Astrocyte of the cerebellum (primary cell): ENCODE results near the gene TMEM50B.
"Not testable (repeated sequence)": the region's sequence is repeated elsewhere in the genome, so short reads cannot be mapped to it uniquely, and the experiment has no call there.

Source experiments
- DNase-seq: peaks from one replicate; pipeline ENCODE4 v3.0.0-alpha.2; 2011; ENCODE audit warnings: low read depth
- H3K4me3 ChIP-seq: 2 replicates; pipeline ENCODE4 v1.5.1; 2011; ENCODE audit warnings: mild to moderate bottlenecking, low read depth, low read length, moderate library complexity
- in situ Hi-C: cut with HindIII; loops from 2 replicates; pipeline ENCODE4 v1.10.0; 2017; ENCODE audit warnings: low sequenced_read_pairs
- TF ChIP-seq, protein P1 (sequence below): IDR thresholded peaks from 2 replicates; pipeline ENCODE4 v1.5.1; 2012; ENCODE audit warnings: low read length, low read depth, moderate library complexity, mild to moderate bottlenecking; ENCODE audit errors: missing control alignments

Gene TMEM50B

DNA sequence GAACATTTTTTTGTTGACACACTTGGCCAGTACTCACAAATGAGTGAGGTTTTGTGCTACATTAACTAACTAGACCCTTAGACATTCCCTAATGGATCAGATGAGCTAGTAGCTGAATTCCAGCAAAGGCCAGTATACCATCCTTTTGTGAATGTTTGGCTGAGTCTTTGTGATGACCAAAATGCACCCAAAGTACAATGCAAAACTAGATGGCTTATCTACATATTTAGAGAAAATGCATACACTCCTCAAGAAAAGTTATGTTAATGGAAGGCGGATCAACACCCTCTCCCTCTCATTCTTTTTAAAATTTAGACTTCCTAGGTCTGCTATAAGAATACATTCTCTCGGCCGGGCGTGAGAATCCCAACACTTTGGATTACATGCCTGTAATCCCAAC, 31.9 kb upstream of the TMEM50B start:
- no peak overlapping the region for H3K4me3 ChIP-seq
- in situ Hi-C loops, result no loop called here
- DNase-seq, result no peak
- TF ChIP-seq, protein P1, sequence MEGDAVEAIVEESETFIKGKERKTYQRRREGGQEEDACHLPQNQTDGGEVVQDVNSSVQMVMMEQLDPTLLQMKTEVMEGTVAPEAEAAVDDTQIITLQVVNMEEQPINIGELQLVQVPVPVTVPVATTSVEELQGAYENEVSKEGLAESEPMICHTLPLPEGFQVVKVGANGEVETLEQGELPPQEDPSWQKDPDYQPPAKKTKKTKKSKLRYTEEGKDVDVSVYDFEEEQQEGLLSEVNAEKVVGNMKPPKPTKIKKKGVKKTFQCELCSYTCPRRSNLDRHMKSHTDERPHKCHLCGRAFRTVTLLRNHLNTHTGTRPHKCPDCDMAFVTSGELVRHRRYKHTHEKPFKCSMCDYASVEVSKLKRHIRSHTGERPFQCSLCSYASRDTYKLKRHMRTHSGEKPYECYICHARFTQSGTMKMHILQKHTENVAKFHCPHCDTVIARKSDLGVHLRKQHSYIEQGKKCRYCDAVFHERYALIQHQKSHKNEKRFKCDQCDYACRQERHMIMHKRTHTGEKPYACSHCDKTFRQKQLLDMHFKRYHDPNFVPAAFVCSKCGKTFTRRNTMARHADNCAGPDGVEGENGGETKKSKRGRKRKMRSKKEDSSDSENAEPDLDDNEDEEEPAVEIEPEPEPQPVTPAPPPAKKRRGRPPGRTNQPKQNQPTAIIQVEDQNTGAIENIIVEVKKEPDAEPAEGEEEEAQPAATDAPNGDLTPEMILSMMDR, result no peak

DNA sequence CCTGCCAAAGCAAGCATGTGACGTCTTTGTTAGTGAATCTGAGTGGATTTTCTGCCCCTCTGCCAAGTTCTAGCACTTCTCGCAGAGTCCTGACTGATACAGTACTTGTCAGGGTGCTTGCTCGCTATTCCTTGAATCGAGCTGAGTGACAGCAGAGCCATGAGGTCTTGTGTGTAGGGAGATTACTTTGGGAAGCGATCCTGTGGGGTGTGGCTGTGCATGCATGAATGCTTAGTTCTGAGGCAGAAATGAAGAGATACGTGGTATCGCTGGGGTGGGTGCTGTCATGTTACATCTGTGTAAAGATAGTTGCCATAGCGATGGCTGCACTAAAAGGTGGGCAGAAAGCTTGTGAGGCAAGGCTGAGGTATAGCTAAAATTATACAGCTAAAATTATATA, 31.1 kb upstream of the TMEM50B start:
- in situ Hi-C loops, result no loop called here
- DNase-seq, result no peak
- no peak overlapping the region for H3K4me3 ChIP-seq
- TF ChIP-seq, protein P1, result no peak

GRCh38 chr21:33507003-33507402, 27.2 kb upstream of the TMEM50B start:
- in situ Hi-C loops, DNase-seq, H3K4me3 ChIP-seq: not testable (repeated sequence)

- no peak for DNase-seq
- in situ Hi-C loops, result no loop called here
- H3K4me3 ChIP-seq, result no peak overlapping the region
- TF ChIP-seq, protein P1, result no peak
Measured at GRCh38 chr21:33505833-33506232, 26.1 kb upstream of the TMEM50B start.

GRCh38 chr21:33496345-33496744, 16.6 kb upstream of the TMEM50B start:
- in situ Hi-C loops, result no loop called here
- TF ChIP-seq, protein P1, result no peak
- DNase-seq, result no peak
- no peak overlapping the region for H3K4me3 ChIP-seq

GRCh38 chr21:33495743-33496142, 16.0 kb upstream of the TMEM50B start:
- TF ChIP-seq, protein P1, result no peak
- no peak for DNase-seq
- H3K4me3 ChIP-seq, result no peak overlapping the region
- in situ Hi-C loops, result no loop called here

DNA sequence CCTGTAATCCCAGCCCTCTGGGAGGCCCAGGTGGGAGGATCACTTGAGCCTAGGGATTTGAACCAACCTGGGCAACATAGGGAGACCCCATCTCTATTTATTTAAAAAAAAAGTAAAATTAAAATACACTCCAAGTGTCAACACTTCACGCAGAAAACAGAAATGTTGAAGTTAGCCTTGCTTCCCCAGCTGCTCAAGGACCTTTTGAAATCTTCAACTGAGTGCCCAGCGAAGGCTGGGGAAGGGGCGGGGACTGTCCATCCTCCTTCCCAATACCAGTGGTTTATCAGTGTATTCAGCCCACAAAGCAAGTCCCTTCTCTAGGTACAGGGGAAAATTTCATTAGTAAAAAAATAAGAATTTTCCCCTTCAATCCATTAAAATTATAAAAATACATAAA, 14.0 kb upstream of the TMEM50B start:
- no peak for DNase-seq
- TF ChIP-seq, protein P1, result no peak
- in situ Hi-C loops, result no loop called here
- no peak overlapping the region for H3K4me3 ChIP-seq
